Measurements from ENCODE around the gene DDX42. TPM values are rescaled to one million over a fixed set of nuclear protein-coding genes. Genes with fewer than 3 reads are reported as not detected.
A peak's percentile ranks its signal among the peaks of the same experiment; 100 is the strongest.

Gene DDX42
- total and polyA plus RNA-seq, 2 donors (not counting 1 experiment from before 2014, with no cell fraction given) = 61.6 to 170 TPM

DNA sequence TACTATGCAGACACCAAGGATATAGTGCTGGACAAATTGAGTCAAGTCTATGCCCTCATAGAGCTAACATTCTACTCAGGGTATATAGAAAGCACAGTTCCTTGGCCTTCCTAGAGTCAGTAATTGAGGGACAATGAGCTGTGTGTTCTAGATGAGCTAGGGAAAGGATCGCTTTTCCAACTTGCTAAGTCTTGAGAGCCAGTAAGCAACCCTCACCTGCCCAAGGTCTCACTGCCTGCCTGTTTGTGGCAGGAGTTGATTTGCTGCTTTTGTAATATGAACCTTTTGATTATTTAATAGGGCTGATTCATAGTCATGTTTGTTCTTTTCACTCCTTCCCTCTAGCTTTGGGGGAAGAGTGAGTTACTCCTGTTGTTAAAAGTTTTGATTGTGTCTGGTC is 6.5 kb downstream of the DDX42 start:
- no peak for ATAC-seq (ENCODE audit: low read depth)
- WGBS (ENCODE audit: insufficient coverage) = 100% methylated on average over 1 of the region's 1 CpG
- Mint-ChIP-seq H3K4me1 (peaks cover 54% of the 10 kb centered on the region), H3K9me3 (ENCODE audit: insufficient read depth) (no peaks in the 10 kb centered on the region), H3K27ac (no peak overlapping the region), H3K27me3 (no peaks in the 10 kb centered on the region), H3K4me3 (no peak overlapping the region)
- Histone ChIP-seq H3K36me3 (replicated peaks in 1 of 2; ENCODE audit: control extremely low read depth in 1 of 2, control insufficient read depth in 1 of 2, extremely low read depth in 1 of 2, insufficient read depth in 2 of 2, low read length in 1 of 2) (peaks cover 14 to 51% of the 10 kb centered on the region in 2 experiments), H3K4me3 (ENCODE audit: control extremely low read depth in 1 of 5, extremely low read depth in 1 of 5, insufficient read depth in 1 of 5, low read depth in 2 of 5, low read length in 4 of 5) (no peak overlapping the region), H3K9ac (ENCODE audit: low read length) (no peak overlapping the region), H3K4me1 (ENCODE audit: control insufficient read depth in 2 of 2, insufficient read depth in 2 of 2, low read length in 2 of 2) (peaks cover 5 to 16% of the 10 kb centered on the region in 2 donors), H3K4me2 (replicated peaks; ENCODE audit: low read depth, low read length, poor library complexity, severe bottlenecking) (no peak overlapping the region), H3K9me3 (ENCODE audit: control extremely low read depth in 1 of 3, control insufficient read depth in 2 of 3, insufficient read depth in 1 of 3, low read length in 2 of 3) (no peaks in the 10 kb centered on the region), H2AFZ (ENCODE audit: insufficient read depth, low read depth, low read length, poor library complexity, severe bottlenecking) (no peak overlapping the region), H3K79me2 (ENCODE audit: control insufficient read depth, insufficient read depth, low read length) (peaks cover 99% of the 10 kb centered on the region), H3K27ac (ENCODE audit: low read length in 2 of 2) (peak overlapping the region in 1 of 2 donors; percentile 39), H4K20me1 (ENCODE audit: control insufficient read depth, insufficient read depth, low read length, poor library complexity, severe bottlenecking) (peaks cover 77% of the 10 kb centered on the region), H3K27me3 (replicated peaks in 1 of 4; ENCODE audit: control extremely low read depth in 1 of 4, control insufficient read depth in 3 of 4, insufficient read depth in 4 of 4, low read length in 3 of 4) (no peaks in the 10 kb centered on the region)
- ChIA-PET POLR2A (no interaction called here), CTCF (interaction anchor here (0.7 kb wide), 1 partner anchor 68 kb away, joined by 3 read pairs; no protein-coding TSS in a partner anchor)
- TF ChIP-seq, protein P1, sequence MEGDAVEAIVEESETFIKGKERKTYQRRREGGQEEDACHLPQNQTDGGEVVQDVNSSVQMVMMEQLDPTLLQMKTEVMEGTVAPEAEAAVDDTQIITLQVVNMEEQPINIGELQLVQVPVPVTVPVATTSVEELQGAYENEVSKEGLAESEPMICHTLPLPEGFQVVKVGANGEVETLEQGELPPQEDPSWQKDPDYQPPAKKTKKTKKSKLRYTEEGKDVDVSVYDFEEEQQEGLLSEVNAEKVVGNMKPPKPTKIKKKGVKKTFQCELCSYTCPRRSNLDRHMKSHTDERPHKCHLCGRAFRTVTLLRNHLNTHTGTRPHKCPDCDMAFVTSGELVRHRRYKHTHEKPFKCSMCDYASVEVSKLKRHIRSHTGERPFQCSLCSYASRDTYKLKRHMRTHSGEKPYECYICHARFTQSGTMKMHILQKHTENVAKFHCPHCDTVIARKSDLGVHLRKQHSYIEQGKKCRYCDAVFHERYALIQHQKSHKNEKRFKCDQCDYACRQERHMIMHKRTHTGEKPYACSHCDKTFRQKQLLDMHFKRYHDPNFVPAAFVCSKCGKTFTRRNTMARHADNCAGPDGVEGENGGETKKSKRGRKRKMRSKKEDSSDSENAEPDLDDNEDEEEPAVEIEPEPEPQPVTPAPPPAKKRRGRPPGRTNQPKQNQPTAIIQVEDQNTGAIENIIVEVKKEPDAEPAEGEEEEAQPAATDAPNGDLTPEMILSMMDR (IDR thresholded peaks at IDR 0.05) = no peak
- TF ChIP-seq EZH2 (IDR thresholded peaks at IDR 0.05; ENCODE audit: borderline replicate concordance, insufficient read depth, low read depth, low read length, poor library complexity, severe bottlenecking) = no peak
- intact Hi-C loops (cut with micrococcal nuclease) = no loop called here
- no peak for DNase-seq

DNA sequence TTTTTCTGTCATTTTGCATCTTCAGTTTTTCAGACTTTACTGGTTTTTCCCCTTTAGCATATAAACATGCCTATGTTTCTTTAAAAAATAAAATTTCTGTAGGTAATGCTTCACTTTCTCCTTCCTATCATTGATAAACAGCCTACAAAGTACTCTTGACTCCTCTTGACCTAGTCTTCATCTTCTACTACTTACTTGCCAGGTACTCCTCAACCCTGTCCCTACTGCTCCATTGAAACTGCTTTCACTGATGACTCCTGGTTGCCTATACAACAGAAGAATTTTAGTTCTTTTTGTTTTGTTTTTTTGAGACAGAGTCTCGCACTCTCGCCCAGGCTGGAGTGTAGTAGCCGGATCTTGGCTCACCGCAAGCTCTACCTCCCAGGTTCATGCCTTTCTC is 7.0 kb downstream of the DDX42 start:
- 100% methylated on average over 2 of the region's 4 CpGs for WGBS (ENCODE audit: insufficient coverage)
- H3K27me3 ChIP-seq (replicated peaks in 1 of 4; ENCODE audit: control extremely low read depth in 1 of 4, control insufficient read depth in 3 of 4, insufficient read depth in 4 of 4, low read length in 3 of 4) = no peaks in the 10 kb centered on the region
- DNase-seq = no peak
- peaks cover 79% of the 10 kb centered on the region for H4K20me1 ChIP-seq (ENCODE audit: control insufficient read depth, insufficient read depth, low read length, poor library complexity, severe bottlenecking)
- peaks cover 54% of the 10 kb centered on the region for H3K4me1 Mint-ChIP-seq
- H3K79me2 ChIP-seq (ENCODE audit: control insufficient read depth, insufficient read depth, low read length) = peaks cover 99% of the 10 kb centered on the region
- ATAC-seq (ENCODE audit: low read depth) = no peak
- H3K9me3 Mint-ChIP-seq (ENCODE audit: insufficient read depth) = no peaks in the 10 kb centered on the region
- TF ChIP-seq EZH2 (IDR thresholded peaks at IDR 0.05; ENCODE audit: borderline replicate concordance, insufficient read depth, low read depth, low read length, poor library complexity, severe bottlenecking) = no peak
- TF ChIP-seq, protein P1 (IDR thresholded peaks at IDR 0.05) = no peak
- H2AFZ ChIP-seq (ENCODE audit: insufficient read depth, low read depth, low read length, poor library complexity, severe bottlenecking) = no peak overlapping the region
- ChIA-PET POLR2A (no interaction called here), CTCF (interaction anchor here (0.7 kb wide), 1 partner anchor 68 kb away, joined by 3 read pairs; no protein-coding TSS in a partner anchor)
- no peak overlapping the region for H3K27ac Mint-ChIP-seq
- no peak overlapping the region for H3K4me3 Mint-ChIP-seq
- intact Hi-C loops (cut with micrococcal nuclease) = no loop called here
- peaks cover 3 to 11% of the 10 kb centered on the region in 2 donors for H3K4me1 ChIP-seq (ENCODE audit: control insufficient read depth in 2 of 2, insufficient read depth in 2 of 2, low read length in 2 of 2)
- H3K9me3 ChIP-seq (ENCODE audit: control extremely low read depth in 1 of 3, control insufficient read depth in 2 of 3, insufficient read depth in 1 of 3, low read length in 2 of 3) = no peaks in the 10 kb centered on the region
- H3K27ac ChIP-seq (ENCODE audit: low read length in 2 of 2) = no peak overlapping the region
- no peaks in the 10 kb centered on the region for H3K27me3 Mint-ChIP-seq
- H3K9ac ChIP-seq (ENCODE audit: low read length) = no peak overlapping the region
- no peak overlapping the region for H3K4me3 ChIP-seq (ENCODE audit: control extremely low read depth in 1 of 5, extremely low read depth in 1 of 5, insufficient read depth in 1 of 5, low read depth in 2 of 5, low read length in 4 of 5)
- no peak overlapping the region for H3K4me2 ChIP-seq (replicated peaks; ENCODE audit: low read depth, low read length, poor library complexity, severe bottlenecking)
- peaks cover 14 to 51% of the 10 kb centered on the region in 2 experiments for H3K36me3 ChIP-seq (replicated peaks in 1 of 2; ENCODE audit: control extremely low read depth in 1 of 2, control insufficient read depth in 1 of 2, extremely low read depth in 1 of 2, insufficient read depth in 2 of 2, low read length in 1 of 2)
